HEK293T (cell line): ENCODE results near the gene PREX1.

Source experiments
- ARNT ChIP-seq: fragments of 450-650 bp; IDR thresholded peaks from 2 replicates; pipeline ENCODE4 v1.6.1; 2017; ENCODE audit warnings: mild to moderate bottlenecking
- BHLHE40 ChIP-seq: fragments of 450-650 bp; IDR thresholded peaks from 2 replicates; pipeline ENCODE4 v1.6.1; 2016; ENCODE audit warnings: mild to moderate bottlenecking, moderate library complexity, borderline replicate concordance
- ELF4 ChIP-seq: fragments of 450-650 bp; IDR thresholded peaks from 2 replicates; pipeline ENCODE4 v1.6.1; 2017; ENCODE audit warnings: antibody characterized with exemption
- FOXA1 ChIP-seq: fragments of 450-650 bp; IDR thresholded peaks from 2 replicates; pipeline ENCODE4 v1.6.1; 2016; ENCODE audit warnings: mild to moderate bottlenecking
- FOXK2 ChIP-seq: fragments of 450-650 bp; IDR thresholded peaks from 2 replicates; pipeline ENCODE4 v1.6.1; 2016; ENCODE audit warnings: mild to moderate bottlenecking
- FOXM1 ChIP-seq: fragments of 450-650 bp; IDR thresholded peaks from 2 replicates; pipeline ENCODE4 v1.6.1; 2017; ENCODE audit warnings: mild to moderate bottlenecking, borderline replicate concordance
- HDGF ChIP-seq: fragments of 450-650 bp; IDR thresholded peaks from 2 replicates; pipeline ENCODE4 v1.6.1; 2017; ENCODE audit warnings: antibody characterized with exemption, borderline replicate concordance
- SUZ12 ChIP-seq: fragments of 450-650 bp; IDR thresholded peaks from 2 replicates; pipeline ENCODE4 v1.6.1; 2016; ENCODE audit warnings: mild to moderate bottlenecking
- TARDBP ChIP-seq: fragments of 450-650 bp; IDR thresholded peaks from 2 replicates; pipeline ENCODE4 v1.6.1; 2016
- ZNF384 ChIP-seq: fragments of 450-650 bp; IDR thresholded peaks from 2 replicates; pipeline ENCODE4 v1.6.1; 2016
- TF ChIP-seq, protein P1 (sequence below): fragments of 450-650 bp; IDR thresholded peaks from 2 replicates; pipeline ENCODE4 v1.6.1; 2016

DNA sequence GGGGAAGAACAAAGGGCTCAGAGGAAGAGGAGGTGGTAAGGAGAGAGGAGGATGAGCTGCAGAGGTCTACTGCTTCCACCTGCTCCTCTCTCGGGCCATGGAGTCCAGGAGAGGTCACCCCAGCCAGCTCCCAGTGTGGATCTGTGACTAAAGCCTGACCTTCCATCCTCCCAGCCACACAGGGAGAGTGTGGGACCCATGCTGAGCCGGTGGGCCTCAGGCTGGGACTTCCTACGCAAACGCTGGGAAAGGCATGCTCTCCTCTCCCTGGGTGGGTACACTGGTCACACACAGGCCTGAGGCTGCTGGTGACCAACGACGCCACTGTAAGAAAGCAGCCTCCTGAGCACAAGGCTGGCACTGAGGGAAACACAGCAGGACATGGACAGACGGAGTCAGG is 111.3 kb downstream of the PREX1 start:
- TF ChIP-seq SUZ12 = no peak
- TF ChIP-seq FOXA1 = no peak
- TF ChIP-seq HDGF = no peak
- TF ChIP-seq, protein P1, sequence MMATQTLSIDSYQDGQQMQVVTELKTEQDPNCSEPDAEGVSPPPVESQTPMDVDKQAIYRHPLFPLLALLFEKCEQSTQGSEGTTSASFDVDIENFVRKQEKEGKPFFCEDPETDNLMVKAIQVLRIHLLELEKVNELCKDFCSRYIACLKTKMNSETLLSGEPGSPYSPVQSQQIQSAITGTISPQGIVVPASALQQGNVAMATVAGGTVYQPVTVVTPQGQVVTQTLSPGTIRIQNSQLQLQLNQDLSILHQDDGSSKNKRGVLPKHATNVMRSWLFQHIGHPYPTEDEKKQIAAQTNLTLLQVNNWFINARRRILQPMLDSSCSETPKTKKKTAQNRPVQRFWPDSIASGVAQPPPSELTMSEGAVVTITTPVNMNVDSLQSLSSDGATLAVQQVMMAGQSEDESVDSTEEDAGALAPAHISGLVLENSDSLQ = no peak
- TF ChIP-seq BHLHE40 = no peak
- no peak for TF ChIP-seq ZNF384
- no peak for TF ChIP-seq FOXM1
- TF ChIP-seq ARNT = no peak
- no peak for TF ChIP-seq FOXK2
- no peak for TF ChIP-seq TARDBP
- TF ChIP-seq ELF4 = no peak
